Measurements from ENCODE around the gene KDM6B.

The KDM6B gene

GRCh38 chr17:7842380-7843256 is 8.6 kb downstream of the KDM6B start:
- Histone ChIP-seq H3K4me1 (ENCODE audit: control insufficient read depth, insufficient read depth, low read length) (peaks cover 42% of the 10 kb centered on the region), H3K4me3 (ENCODE audit: low read length) (peak overlapping the region; percentile 95), H3K9me3 (ENCODE audit: control insufficient read depth, low read length) (no peaks in the 10 kb centered on the region), H3K9ac (ENCODE audit: low read length) (peak overlapping the region; percentile 96), H3K27me3 (replicated peaks; ENCODE audit: control insufficient read depth, insufficient read depth, low read length) (no peaks in the 10 kb centered on the region), H3K36me3 (ENCODE audit: control insufficient read depth, insufficient read depth, low read length, severe bottlenecking) (peaks cover 10% of the 10 kb centered on the region)
- peak; percentile 90 for DNase-seq (ENCODE audit: low read depth)

- H3K4me3 ChIP-seq (ENCODE audit: low read length): peak overlapping the region; percentile 95
- H3K9me3 ChIP-seq (ENCODE audit: control insufficient read depth, low read length): no peaks in the 10 kb centered on the region
- peak overlapping the region; percentile 96 for H3K9ac ChIP-seq (ENCODE audit: low read length)
- peaks cover 40% of the 10 kb centered on the region for H3K4me1 ChIP-seq (ENCODE audit: control insufficient read depth, insufficient read depth, low read length)
- H3K36me3 ChIP-seq (ENCODE audit: control insufficient read depth, insufficient read depth, low read length, severe bottlenecking): peaks cover 10% of the 10 kb centered on the region
- no peaks in the 10 kb centered on the region for H3K27me3 ChIP-seq (replicated peaks; ENCODE audit: control insufficient read depth, insufficient read depth, low read length)
- DNase-seq (ENCODE audit: low read depth): no peak
These were observed 9.2 kb downstream of the KDM6B start for GRCh38 chr17:7843257-7843535.

GRCh38 chr17:7843536-7844291 is 9.7 kb downstream of the KDM6B start:
- H3K36me3 ChIP-seq (ENCODE audit: control insufficient read depth, insufficient read depth, low read length, severe bottlenecking): peaks cover 10% of the 10 kb centered on the region
- H3K4me3 ChIP-seq (ENCODE audit: low read length): peak overlapping the region; percentile 95
- H3K27me3 ChIP-seq (replicated peaks; ENCODE audit: control insufficient read depth, insufficient read depth, low read length): no peaks in the 10 kb centered on the region
- DNase-seq (ENCODE audit: low read depth): peak; percentile 89
- H3K9ac ChIP-seq (ENCODE audit: low read length): peak overlapping the region; percentile 96
- H3K9me3 ChIP-seq (ENCODE audit: control insufficient read depth, low read length): no peaks in the 10 kb centered on the region
- H3K4me1 ChIP-seq (ENCODE audit: control insufficient read depth, insufficient read depth, low read length): peaks cover 36% of the 10 kb centered on the region

- peak; percentile 98 for DNase-seq (ENCODE audit: low read depth)
- Histone ChIP-seq H3K4me1 (ENCODE audit: control insufficient read depth, insufficient read depth, low read length) (peaks cover 28% of the 10 kb centered on the region), H3K9me3 (ENCODE audit: control insufficient read depth, low read length) (no peaks in the 10 kb centered on the region), H3K4me3 (ENCODE audit: low read length) (peak overlapping the region; percentile 95), H3K36me3 (ENCODE audit: control insufficient read depth, insufficient read depth, low read length, severe bottlenecking) (peaks cover 14% of the 10 kb centered on the region), H3K9ac (ENCODE audit: low read length) (peak overlapping the region; percentile 96), H3K27me3 (replicated peaks; ENCODE audit: control insufficient read depth, insufficient read depth, low read length) (no peaks in the 10 kb centered on the region)
These were observed 10.5 kb downstream of the KDM6B start for GRCh38 chr17:7844292-7845154.

GRCh38 chr17:7845359-7846062 is 11.5 kb downstream of the KDM6B start:
- Histone ChIP-seq H3K4me1 (ENCODE audit: control insufficient read depth, insufficient read depth, low read length) (peaks cover 19% of the 10 kb centered on the region), H3K4me3 (ENCODE audit: low read length) (peak overlapping the region; percentile 95), H3K9me3 (ENCODE audit: control insufficient read depth, low read length) (no peaks in the 10 kb centered on the region), H3K9ac (ENCODE audit: low read length) (peak overlapping the region; percentile 96), H3K36me3 (ENCODE audit: control insufficient read depth, insufficient read depth, low read length, severe bottlenecking) (peaks cover 21% of the 10 kb centered on the region), H3K27me3 (replicated peaks; ENCODE audit: control insufficient read depth, insufficient read depth, low read length) (no peaks in the 10 kb centered on the region)
- no peak for DNase-seq (ENCODE audit: low read depth)

- Histone ChIP-seq H3K4me1 (ENCODE audit: control insufficient read depth, insufficient read depth, low read length) (peaks cover 13% of the 10 kb centered on the region), H3K27me3 (replicated peaks; ENCODE audit: control insufficient read depth, insufficient read depth, low read length) (no peaks in the 10 kb centered on the region), H3K4me3 (ENCODE audit: low read length) (no peak overlapping the region), H3K36me3 (ENCODE audit: control insufficient read depth, insufficient read depth, low read length, severe bottlenecking) (peaks cover 28% of the 10 kb centered on the region), H3K9me3 (ENCODE audit: control insufficient read depth, low read length) (no peaks in the 10 kb centered on the region), H3K9ac (ENCODE audit: low read length) (no peak overlapping the region)
- DNase-seq (ENCODE audit: low read depth): no peak
These were observed 12.2 kb downstream of the KDM6B start for GRCh38 chr17:7846063-7846735.

- no peaks in the 10 kb centered on the region for H3K9me3 ChIP-seq (ENCODE audit: control insufficient read depth, low read length)
- peaks cover 9% of the 10 kb centered on the region for H3K4me1 ChIP-seq (ENCODE audit: control insufficient read depth, insufficient read depth, low read length)
- no peak overlapping the region for H3K9ac ChIP-seq (ENCODE audit: low read length)
- no peak for DNase-seq (ENCODE audit: low read depth)
- H3K4me3 ChIP-seq (ENCODE audit: low read length): no peak overlapping the region
- peaks cover 34% of the 10 kb centered on the region for H3K36me3 ChIP-seq (ENCODE audit: control insufficient read depth, insufficient read depth, low read length, severe bottlenecking)
- no peaks in the 10 kb centered on the region for H3K27me3 ChIP-seq (replicated peaks; ENCODE audit: control insufficient read depth, insufficient read depth, low read length)
These were observed 13.0 kb downstream of the KDM6B start for GRCh38 chr17:7846765-7847661.

GRCh38 chr17:7848131-7848579 is 14.1 kb downstream of the KDM6B start:
- Histone ChIP-seq H3K36me3 (ENCODE audit: control insufficient read depth, insufficient read depth, low read length, severe bottlenecking) (peaks cover 45% of the 10 kb centered on the region), H3K9ac (ENCODE audit: low read length) (no peak overlapping the region), H3K4me3 (ENCODE audit: low read length) (no peak overlapping the region), H3K27me3 (replicated peaks; ENCODE audit: control insufficient read depth, insufficient read depth, low read length) (no peaks in the 10 kb centered on the region), H3K9me3 (ENCODE audit: control insufficient read depth, low read length) (no peaks in the 10 kb centered on the region), H3K4me1 (ENCODE audit: control insufficient read depth, insufficient read depth, low read length) (peaks cover 9% of the 10 kb centered on the region)
- DNase-seq (ENCODE audit: low read depth): no peak

- peaks cover 9% of the 10 kb centered on the region for H3K4me1 ChIP-seq (ENCODE audit: control insufficient read depth, insufficient read depth, low read length)
- H3K27me3 ChIP-seq (replicated peaks; ENCODE audit: control insufficient read depth, insufficient read depth, low read length): no peaks in the 10 kb centered on the region
- H3K9me3 ChIP-seq (ENCODE audit: control insufficient read depth, low read length): no peaks in the 10 kb centered on the region
- peaks cover 48% of the 10 kb centered on the region for H3K36me3 ChIP-seq (ENCODE audit: control insufficient read depth, insufficient read depth, low read length, severe bottlenecking)
- H3K4me3 ChIP-seq (ENCODE audit: low read length): no peak overlapping the region
- no peak overlapping the region for H3K9ac ChIP-seq (ENCODE audit: low read length)
- no peak for DNase-seq (ENCODE audit: low read depth)
These were observed 14.7 kb downstream of the KDM6B start for GRCh38 chr17:7848739-7849129.

All from adipocyte (in vitro differentiated cells).